ENCODE data around the gene AOC2. TPM values are rescaled to one million over a fixed set of nuclear protein-coding genes. Genes with fewer than 3 reads are reported as not detected.

The AOC2 gene
- total and polyA plus RNA-seq, 2 of the 13 experiments (the other 11 are each of a cell fraction or from before 2014, with no cell fraction given) = 1.2 to 3.3 TPM

DNA sequence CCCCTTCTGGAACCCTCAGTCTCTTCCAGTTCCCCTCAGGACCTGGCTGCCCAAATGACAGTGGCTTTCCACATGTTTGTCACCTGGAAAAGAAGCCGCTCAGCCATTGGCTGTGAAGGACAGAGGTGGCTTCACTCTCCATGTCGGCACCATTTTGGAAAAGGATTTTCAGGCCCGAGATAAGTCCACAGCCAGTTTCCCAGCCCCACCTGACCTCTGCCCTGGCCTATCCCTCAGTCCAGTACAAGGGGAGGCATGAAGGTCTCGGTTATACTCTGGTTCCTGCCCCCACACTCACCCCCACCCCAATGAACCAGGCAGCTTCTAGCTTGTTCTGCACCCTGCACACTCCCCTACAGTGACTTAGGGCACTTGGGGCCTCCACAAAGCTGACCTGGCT lies 21.8 kb downstream of the AOC2 start (continued):
- TF ChIP-seq, protein P1, sequence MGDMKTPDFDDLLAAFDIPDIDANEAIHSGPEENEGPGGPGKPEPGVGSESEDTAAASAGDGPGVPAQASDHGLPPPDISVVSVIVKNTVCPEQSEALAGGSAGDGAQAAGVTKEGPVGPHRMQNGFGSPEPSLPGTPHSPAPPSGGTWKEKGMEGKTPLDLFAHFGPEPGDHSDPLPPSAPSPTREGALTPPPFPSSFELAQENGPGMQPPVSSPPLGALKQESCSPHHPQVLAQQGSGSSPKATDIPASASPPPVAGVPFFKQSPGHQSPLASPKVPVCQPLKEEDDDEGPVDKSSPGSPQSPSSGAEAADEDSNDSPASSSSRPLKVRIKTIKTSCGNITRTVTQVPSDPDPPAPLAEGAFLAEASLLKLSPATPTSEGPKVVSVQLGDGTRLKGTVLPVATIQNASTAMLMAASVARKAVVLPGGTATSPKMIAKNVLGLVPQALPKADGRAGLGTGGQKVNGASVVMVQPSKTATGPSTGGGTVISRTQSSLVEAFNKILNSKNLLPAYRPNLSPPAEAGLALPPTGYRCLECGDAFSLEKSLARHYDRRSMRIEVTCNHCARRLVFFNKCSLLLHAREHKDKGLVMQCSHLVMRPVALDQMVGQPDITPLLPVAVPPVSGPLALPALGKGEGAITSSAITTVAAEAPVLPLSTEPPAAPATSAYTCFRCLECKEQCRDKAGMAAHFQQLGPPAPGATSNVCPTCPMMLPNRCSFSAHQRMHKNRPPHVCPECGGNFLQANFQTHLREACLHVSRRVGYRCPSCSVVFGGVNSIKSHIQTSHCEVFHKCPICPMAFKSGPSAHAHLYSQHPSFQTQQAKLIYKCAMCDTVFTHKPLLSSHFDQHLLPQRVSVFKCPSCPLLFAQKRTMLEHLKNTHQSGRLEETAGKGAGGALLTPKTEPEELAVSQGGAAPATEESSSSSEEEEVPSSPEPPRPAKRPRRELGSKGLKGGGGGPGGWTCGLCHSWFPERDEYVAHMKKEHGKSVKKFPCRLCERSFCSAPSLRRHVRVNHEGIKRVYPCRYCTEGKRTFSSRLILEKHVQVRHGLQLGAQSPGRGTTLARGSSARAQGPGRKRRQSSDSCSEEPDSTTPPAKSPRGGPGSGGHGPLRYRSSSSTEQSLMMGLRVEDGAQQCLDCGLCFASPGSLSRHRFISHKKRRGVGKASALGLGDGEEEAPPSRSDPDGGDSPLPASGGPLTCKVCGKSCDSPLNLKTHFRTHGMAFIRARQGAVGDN (CRISPR knock-in tag; IDR thresholded peaks at IDR 0.05) = peak; percentile 76
- TF ChIP-seq ARNT2 (CRISPR knock-in tag; IDR thresholded peaks at IDR 0.05; ENCODE audit: low read depth) (0 out of 2 replicates have a peak, but pooled peaks have one; percentile 35), EED (CRISPR knock-in tag; IDR thresholded peaks at IDR 0.05) (no peak), RBM39 (IDR thresholded peaks at IDR 0.05; ENCODE audit: low read depth, low read length, poor library complexity, severe bottlenecking) (no peak), ZFX (CRISPR knock-in tag; IDR thresholded peaks at IDR 0.05; ENCODE audit: low read depth) (no peak), GZF1 (CRISPR knock-in tag; IDR thresholded peaks at IDR 0.05) (0 out of 2 replicates have a peak, but pooled peaks have one; percentile 9), NFKB2 (CRISPR knock-in tag; IDR thresholded peaks at IDR 0.05; ENCODE audit: borderline replicate concordance) (0 out of 2 replicates have a peak, but pooled peaks have one; percentile 53), ZNF557 (CRISPR knock-in tag; IDR thresholded peaks at IDR 0.05) (no peak), MYC (CRISPR knock-in tag; IDR thresholded peaks at IDR 0.05; ENCODE audit: borderline replicate concordance) (0 out of 2 replicates have a peak, but pooled peaks have one; percentile 2), ZFP1 (CRISPR knock-in tag; IDR thresholded peaks at IDR 0.05) (no peak)
- TF ChIP-seq, protein P2, sequence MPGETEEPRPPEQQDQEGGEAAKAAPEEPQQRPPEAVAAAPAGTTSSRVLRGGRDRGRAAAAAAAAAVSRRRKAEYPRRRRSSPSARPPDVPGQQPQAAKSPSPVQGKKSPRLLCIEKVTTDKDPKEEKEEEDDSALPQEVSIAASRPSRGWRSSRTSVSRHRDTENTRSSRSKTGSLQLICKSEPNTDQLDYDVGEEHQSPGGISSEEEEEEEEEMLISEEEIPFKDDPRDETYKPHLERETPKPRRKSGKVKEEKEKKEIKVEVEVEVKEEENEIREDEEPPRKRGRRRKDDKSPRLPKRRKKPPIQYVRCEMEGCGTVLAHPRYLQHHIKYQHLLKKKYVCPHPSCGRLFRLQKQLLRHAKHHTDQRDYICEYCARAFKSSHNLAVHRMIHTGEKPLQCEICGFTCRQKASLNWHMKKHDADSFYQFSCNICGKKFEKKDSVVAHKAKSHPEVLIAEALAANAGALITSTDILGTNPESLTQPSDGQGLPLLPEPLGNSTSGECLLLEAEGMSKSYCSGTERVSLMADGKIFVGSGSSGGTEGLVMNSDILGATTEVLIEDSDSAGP (CRISPR knock-in tag; IDR thresholded peaks at IDR 0.05; ENCODE audit: borderline replicate concordance) = peak; percentile 62; the same call in 1 of the 2 replicates
- TF ChIP-seq, protein P3, sequence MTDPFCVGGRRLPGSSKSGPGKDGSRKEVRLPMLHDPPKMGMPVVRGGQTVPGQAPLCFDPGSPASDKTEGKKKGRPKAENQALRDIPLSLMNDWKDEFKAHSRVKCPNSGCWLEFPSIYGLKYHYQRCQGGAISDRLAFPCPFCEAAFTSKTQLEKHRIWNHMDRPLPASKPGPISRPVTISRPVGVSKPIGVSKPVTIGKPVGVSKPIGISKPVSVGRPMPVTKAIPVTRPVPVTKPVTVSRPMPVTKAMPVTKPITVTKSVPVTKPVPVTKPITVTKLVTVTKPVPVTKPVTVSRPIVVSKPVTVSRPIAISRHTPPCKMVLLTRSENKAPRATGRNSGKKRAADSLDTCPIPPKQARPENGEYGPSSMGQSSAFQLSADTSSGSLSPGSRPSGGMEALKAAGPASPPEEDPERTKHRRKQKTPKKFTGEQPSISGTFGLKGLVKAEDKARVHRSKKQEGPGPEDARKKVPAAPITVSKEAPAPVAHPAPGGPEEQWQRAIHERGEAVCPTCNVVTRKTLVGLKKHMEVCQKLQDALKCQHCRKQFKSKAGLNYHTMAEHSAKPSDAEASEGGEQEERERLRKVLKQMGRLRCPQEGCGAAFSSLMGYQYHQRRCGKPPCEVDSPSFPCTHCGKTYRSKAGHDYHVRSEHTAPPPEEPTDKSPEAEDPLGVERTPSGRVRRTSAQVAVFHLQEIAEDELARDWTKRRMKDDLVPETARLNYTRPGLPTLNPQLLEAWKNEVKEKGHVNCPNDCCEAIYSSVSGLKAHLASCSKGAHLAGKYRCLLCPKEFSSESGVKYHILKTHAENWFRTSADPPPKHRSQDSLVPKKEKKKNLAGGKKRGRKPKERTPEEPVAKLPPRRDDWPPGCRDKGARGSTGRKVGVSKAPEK (CRISPR knock-in tag; IDR thresholded peaks at IDR 0.05; ENCODE audit: borderline replicate concordance) = no peak

All from HepG2 (cell line).